HPDE6-E6E7 (cell line): ENCODE measurements around the gene TPM2.

Experiments used
- DNase-seq: peaks from one replicate; pipeline ENCODE4 v3.0.0; 2011; ENCODE audit warnings: missing footprints; ENCODE audit errors: extremely low spot score

TPM2 gene

DNA sequence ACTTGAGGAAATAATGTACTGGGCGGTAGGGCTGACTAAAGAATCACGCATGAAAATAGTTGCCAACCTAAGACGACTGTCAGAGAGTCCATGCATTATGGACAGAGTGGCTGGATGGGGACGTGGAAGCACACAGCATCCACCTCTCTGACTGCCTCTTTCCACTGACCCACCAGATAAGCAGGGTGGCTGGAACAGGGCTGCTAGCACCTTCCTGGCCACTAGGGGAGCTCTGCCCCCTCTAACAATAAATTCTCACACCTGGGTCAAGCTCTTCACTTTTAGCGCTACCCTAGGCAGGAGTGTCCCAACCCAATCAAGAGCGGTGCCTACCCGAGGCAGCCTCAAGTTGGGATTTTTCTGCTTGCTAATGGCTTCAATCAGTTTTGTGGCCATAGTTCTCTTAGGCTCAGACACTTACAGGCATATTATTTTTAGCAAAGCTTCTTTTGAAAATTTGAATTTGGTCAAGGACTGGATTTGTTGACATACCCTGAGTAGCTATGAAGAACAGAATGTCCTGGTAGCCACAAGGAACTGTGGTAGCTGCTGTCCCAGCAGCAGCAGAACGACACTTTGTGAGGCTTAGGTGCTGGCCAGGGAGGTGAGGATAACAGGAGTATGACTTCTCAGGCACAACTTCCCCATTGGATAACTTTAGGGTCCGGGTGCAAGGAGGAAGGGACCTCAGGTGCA lies 6.9 kb upstream of the TPM2 start:
- peak; percentile 60 for DNase-seq

GRCh38 chr9:35695943-35696401 lies 6.2 kb upstream of the TPM2 start:
- no peak for DNase-seq

GRCh38 chr9:35691757-35692301 lies 2.1 kb upstream of the TPM2 start:
- DNase-seq = no peak

- DNase-seq = no peak
Measured at GRCh38 chr9:35691334-35691650, 1.6 kb upstream of the TPM2 start.

DNA sequence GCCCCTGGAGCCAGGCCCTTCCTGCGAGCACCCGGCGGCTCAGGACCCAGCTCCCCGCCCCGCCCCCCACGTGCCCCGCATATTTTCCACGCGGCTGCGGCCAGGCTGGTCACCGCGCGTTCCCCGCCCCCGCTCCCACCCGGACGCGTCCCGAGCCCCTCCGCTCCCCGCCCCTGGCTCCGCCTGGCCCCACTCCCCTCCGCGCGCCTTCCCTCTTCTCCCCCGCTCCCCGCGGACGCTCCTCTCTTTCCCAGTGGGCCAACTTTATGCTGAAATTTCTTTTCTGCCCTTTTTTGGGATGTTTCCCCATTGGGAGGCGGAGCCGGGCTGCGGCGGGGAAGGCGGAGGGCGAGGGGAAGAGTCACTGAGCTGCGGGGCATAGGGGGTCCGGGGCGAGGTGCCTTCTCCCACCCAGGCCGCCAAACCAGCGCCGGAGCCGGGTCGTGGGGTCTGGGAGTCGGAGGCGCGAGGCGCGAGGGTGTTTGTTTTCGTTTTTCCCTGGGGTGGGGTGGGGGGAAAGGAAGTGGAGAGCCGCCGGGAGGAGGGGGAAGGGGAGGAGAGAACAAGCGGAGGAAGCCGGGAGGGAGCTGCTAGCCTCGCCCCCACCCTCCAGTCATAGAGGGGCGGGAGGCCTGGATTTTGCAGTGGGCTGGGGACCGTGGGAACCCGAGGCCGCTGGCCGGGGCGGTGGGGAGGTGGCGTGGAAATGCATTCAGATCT lies 1.0 kb upstream of the TPM2 start:
- DNase-seq = peak; percentile 12

- DNase-seq = peak; percentile 12
Measured at GRCh38 chr9:35690294-35690613, 529 bp upstream of the TPM2 start.

- DNase-seq = peak; percentile 69
Measured at GRCh38 chr9:35688558-35689541, 875 bp downstream of the TPM2 start.

GRCh38 chr9:35687972-35688557 lies 1.7 kb downstream of the TPM2 start:
- no peak for DNase-seq

DNA sequence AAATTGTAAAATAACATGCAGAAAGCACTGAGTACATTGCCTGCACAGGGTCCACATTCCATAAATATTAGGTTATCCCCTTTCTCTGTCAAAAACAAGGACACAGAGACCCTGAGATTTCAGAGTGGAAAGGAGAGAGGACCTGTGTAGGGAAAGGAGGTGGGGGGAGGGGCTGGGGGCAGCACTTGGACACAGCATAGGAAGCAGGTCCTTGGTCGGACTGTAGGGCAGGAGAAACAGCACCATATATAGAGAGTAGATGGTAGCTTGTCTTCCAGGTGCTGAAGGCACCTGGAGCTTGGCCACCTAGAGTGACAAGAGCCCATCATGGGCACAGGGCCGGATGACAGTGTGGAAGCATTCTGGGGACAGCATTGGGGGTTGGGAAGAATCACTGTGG lies 2.4 kb downstream of the TPM2 start:
- DNase-seq = no peak

- no peak for DNase-seq
Measured at GRCh38 chr9:35686222-35687203, 3.2 kb downstream of the TPM2 start.

- DNase-seq = no peak
Measured at GRCh38 chr9:35685506-35685905, 4.2 kb downstream of the TPM2 start.

- no peak for DNase-seq
Measured at GRCh38 chr9:35684921-35685320, 4.8 kb downstream of the TPM2 start.

GRCh38 chr9:35683323-35683722 lies 6.4 kb downstream of the TPM2 start:
- no peak for DNase-seq

- DNase-seq = no peak
Measured at GRCh38 chr9:35682520-35683315, 7.0 kb downstream of the TPM2 start.

GRCh38 chr9:35682051-35682450 lies 7.7 kb downstream of the TPM2 start:
- DNase-seq = no peak

- DNase-seq = no peak
Measured at GRCh38 chr9:35681341-35682002, 8.3 kb downstream of the TPM2 start.

- DNase-seq = no peak
Measured at GRCh38 chr9:35680331-35681105, 9.2 kb downstream of the TPM2 start.

DNA sequence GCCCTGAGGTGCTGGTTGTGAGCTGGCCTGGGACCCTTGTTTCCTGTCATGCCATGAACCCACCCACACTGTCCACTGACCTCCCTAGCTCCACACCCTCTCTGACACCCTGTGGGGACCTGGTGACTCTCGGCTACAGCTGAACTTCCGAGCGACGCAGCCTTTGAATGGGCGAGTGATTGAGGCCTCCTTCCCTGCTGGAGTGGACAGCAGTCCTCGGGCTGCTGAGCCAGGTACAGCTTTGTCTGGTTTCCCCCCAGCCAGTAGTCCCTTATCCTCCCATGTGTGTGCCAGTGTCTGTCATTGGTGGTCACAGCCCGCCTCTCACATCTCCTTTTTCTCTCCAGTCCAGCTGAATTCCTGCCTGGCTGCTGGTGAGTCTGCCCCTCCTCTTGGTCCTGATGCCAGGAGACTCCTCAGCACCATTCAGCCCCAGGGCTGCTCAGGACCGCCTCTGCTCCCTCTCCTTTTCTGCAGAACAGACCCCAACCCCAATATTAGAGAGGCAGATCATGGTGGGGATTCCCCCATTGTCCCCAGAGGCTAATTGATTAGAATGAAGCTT lies 9.9 kb downstream of the TPM2 start:
- DNase-seq = no peak
